ENCODE measurements around the gene OVOL1.

GRCh38 chr11:65777241-65777640, 9.6 kb upstream of the OVOL1 start:
- TF ChIP-seq CTCF (IDR thresholded peaks at IDR 0.05; ENCODE audit: low read depth, low read length) (no peak), EZH2phosphoT487 (IDR thresholded peaks at IDR 0.05; ENCODE audit: low read depth) (no peak)
